ENCODE results near the gene HOXD13.

Gene HOXD13

DNA sequence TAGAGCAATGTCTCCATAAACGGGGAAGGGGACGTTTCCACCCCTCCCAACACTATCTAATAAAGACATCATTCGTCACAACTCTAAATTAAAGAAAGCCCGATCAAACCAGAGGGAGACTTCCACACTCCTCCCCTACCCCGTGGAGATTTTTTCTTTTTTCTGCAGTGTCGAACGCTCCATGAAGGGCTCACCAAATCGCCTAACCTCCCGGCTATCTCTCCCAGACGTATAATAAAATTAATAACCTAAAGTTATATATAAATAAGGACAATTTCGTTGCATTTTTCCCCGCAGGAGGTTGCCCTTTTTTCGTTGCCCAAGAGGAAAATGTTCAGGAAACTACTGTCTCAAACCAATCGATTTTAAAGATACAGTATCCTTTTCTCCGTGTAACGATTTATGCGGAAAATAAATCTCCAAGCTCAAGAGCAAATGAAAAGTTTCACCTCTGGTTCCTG, 11.1 kb upstream of the HOXD13 start:
- no peak for DNase-seq (ENCODE audit: low read depth)

GRCh38 chr2:176081837-176082524, 10.5 kb upstream of the HOXD13 start:
- DNase-seq (ENCODE audit: low read depth): no peak

- DNase-seq (ENCODE audit: low read depth): no peak
Measured at GRCh38 chr2:176082525-176082823, 10.0 kb upstream of the HOXD13 start.

DNA sequence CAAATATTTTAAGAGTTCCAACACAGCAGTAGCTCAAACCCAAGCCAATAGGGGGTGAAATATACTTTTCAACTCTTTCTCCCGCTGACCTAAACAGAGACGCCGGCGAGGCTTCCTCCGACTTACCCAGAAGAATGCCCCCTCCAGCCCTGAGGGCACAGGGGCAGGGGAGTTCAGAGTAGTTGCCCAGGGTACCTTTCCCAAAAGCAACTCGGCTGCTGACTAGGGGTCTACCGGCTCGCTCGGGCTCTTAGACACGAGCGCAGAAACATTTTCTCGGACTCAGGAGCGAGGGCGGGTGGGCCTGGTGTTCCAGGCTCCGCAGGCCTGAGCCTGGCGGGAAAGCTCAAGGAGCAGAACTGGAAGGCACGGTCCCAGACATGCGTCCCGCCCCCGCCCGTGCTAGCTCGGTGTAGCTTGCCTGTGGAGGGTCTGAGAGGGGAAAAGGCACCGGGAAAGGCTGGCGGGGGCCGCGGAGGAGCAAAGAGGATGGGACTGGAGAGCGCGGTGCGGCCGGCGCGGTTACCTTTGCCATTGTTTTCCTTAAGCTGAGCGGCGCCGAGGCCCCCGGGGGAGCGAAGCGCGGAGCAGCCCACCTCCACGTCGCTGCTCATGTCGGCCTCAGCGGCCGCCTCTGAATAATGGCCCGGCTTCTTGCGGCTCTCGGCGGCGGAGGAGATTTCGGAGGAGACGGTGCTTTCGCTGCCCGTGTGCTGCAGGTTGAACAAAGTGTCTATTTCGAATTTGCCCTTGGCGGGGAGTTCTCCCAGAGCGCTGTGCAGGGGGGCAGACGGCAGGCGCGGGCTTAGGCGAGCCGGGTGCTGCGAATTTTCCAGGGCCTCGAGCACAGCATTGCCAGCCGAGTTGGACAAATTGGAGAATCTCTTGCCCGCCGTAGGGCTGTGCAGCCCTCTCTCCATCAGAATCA, 9.4 kb upstream of the HOXD13 start:
- DNase-seq (ENCODE audit: low read depth): no peak

DNA sequence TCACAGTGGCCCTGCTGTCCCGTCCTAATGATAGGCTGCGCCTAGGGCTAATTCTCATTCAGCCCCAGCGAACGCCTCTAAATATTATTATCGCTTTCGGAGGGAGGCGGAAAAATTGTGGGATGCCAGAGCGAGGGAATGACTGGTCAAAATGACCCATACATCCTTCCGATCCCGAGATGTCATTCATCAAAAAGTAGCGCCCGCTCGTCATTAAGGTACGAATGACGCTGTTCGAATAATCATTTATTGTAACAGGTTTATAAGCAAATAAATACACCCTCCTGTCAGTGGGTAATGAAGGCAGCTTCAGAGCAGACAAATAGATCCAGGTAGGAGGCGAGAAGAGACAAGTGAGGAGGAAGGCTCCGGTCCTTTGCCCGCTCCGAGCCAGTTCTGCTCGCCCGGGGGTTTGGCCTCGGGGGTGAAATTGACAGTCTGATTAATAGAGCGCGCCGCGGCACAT, 8.7 kb upstream of the HOXD13 start, which contains the start of gene EVX2:
EVX2 (minus strand) TSS at position 167 of the 466 bp plus-strand sequence. CDS start 186 bp downstream, outside the sequence.
- DNase-seq (ENCODE audit: low read depth): no peak

- no peak for DNase-seq (ENCODE audit: low read depth)
Measured at GRCh38 chr2:176084611-176085119, 7.9 kb upstream of the HOXD13 start.

DNA sequence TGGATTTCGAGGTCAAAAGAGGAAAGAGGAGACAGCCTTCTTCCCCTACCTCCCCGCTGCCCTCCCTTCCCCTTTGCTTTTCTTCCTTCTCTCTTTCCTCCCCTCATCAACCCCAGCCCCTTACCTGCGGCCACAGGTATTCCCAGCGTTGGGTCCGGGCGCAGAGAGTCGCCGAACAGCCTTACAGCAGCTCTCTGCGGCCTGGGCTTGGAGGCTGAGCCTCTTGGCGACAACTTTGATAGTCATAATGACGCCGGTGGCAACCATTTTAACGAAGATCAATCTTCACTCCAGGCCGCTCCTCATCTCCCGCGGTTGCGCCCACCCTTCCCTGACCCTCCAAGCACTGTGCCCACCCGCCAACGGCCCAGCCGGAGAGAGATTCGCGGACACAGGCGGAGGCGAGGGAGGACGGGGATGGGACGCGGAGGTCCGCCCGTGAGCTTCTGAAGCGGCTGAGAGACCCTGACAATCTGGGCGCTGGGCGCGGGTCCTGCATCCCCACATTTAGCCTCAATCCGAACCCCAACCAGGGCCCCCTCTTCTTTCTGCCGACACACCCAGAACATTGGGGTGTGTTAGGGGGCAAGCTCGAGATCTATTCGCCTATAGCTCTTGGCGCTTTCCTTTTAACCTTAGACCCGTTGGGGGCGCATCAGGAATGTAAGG, 7.3 kb upstream of the HOXD13 start:
- DNase-seq (ENCODE audit: low read depth): no peak

DNA sequence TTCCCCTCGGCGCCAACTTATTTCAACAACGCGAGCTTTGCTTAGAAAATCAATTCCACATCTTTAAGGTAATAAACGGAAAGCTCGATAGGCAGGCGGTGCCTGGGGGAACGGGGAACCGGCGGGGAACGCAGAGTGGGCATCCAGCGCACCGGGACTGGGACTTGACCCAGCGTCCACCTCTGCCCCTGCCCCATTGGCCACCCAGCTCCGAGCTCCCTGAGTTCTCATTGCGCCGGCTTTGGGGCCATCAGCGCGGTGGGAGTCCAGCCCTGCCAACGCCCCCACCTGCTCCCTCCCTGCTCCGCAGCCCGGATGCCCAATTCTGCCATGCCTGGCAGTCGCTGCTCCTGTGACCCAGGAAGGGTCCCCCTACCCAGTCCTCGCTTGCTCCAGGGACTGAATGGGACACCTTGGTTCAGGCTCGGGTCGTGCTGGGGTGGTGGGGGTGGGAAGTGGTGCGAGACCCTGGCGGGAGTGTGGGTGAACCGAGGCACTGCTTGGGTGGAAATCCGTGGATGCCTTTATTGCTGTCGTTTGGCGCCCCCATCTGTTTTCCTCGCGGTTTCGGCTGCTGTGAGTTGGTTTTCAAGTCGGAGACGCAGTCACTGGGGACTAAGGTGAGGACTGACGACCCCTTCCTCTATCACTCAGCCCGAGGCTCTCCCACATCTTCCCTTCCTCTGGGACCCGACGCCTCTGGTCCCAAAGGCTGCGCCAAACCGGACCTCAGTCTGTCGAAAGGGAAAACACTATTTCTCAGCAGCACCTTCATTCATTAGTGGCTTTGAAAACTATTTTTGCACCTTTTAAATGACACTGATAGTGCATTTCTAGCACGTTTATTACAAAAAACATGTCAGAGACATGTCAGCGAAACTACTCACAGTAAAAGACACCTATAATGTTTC, 6.4 kb upstream of the HOXD13 start:
- no peak for DNase-seq (ENCODE audit: low read depth)

DNA sequence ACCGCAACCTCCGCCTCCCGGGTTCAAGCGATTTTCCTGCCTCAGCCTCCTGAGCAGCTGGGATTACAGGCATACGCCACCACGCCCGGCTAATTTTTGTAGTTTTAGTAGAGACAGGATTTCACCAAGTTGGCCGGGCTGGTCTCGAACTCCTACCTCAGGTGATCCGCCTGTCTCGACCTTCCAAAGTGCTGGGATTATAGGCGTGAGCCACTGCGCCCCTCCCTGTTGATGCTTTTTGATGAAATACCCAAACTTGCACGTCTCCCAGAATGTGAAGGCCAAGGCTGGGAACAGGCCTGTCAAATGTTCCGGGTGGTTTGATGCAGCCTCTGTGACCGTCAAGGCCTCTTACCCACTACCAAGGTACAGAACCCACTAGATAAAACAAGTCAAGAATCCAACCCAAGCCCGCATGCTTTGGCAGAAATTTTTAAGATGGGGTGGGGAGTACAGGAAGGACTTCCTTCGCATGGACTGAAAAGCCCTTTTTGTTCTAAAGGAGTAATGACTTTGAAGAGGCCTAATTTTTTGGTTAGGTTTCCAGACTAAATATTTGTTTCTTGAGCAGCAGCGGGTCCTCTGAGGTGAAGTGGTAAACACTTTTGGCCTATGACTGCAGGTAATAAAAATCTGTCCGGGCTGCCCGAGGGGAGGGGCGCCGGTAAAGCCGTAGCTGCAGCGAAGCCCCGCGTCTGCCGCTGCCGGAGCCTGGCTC, 5.0 kb upstream of the HOXD13 start:
- no peak for DNase-seq (ENCODE audit: low read depth)

DNA sequence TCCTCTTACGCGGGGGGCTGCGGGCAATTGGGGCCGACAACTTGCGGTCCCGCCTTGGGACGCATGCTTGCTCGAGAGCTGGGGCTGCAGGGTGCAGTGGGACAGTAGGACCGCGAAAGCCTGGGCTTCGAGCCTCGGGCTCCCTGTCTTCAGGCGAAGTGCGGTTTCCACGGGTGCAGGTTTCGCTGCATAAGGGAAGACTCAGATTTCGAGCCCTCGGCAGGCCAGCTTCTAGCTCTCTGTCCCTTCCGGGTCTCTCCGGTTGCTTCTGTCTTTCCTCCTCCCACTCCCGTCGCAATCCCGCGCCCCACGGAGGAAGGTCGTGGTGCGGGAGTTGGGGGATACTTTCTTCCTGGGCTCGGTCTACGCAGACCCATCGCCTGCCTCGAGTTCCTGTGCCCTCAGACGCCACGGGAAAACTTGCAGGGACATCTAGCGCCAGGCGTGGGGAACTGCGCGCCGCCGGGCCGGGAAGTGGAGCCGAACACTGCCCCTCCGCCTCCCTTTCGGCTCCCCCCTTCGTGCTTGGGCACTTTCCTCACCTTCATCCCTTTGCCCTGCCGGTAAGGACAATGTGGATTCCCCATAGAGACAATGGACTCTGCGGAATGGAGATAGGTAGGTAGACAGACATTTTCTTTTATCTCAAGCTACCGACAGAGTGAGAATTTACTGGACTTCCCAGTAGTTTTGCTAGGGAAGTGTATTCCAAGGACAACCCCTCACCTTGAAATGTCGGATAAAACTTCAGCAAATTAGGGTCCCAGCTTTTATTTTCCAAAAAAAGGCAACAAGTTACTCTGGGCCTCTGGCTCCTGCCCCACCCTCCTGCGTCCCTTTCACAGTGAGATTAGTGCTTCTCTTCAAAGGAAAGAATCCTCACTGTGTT, 4.2 kb upstream of the HOXD13 start:
- no peak for DNase-seq (ENCODE audit: low read depth)

- no peak for DNase-seq (ENCODE audit: low read depth)
Measured at GRCh38 chr2:176088937-176089842, 3.3 kb upstream of the HOXD13 start.

DNA sequence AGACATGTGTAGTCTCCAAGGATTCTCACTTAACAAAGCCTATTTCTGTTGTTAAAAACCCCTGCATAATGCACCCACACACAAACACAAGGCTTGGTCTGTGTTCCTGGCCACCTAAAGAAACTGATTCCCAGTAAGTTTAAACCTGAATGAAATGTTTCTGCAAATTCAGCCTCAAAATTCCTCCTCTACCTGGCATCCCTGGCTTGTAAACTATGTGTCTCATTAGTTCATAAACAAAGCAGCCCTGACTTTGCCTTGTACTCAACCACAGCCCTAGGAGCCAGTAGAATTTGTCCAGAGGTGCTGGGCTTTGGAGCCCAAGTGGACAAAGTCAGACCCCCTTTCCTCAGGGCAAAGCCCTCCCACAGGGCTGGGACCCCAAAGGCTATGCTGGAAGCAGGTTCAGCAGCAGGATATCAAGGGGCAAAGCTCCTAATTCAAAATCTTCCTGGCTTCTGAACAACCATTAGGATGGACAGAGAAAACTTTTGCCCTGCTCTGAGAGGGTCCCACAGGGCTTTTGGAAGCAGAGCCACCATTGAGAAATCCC, 2.6 kb upstream of the HOXD13 start:
- no peak for DNase-seq (ENCODE audit: low read depth)

GRCh38 chr2:176090862-176091261, 1.7 kb upstream of the HOXD13 start:
- no peak for DNase-seq (ENCODE audit: low read depth)

DNA sequence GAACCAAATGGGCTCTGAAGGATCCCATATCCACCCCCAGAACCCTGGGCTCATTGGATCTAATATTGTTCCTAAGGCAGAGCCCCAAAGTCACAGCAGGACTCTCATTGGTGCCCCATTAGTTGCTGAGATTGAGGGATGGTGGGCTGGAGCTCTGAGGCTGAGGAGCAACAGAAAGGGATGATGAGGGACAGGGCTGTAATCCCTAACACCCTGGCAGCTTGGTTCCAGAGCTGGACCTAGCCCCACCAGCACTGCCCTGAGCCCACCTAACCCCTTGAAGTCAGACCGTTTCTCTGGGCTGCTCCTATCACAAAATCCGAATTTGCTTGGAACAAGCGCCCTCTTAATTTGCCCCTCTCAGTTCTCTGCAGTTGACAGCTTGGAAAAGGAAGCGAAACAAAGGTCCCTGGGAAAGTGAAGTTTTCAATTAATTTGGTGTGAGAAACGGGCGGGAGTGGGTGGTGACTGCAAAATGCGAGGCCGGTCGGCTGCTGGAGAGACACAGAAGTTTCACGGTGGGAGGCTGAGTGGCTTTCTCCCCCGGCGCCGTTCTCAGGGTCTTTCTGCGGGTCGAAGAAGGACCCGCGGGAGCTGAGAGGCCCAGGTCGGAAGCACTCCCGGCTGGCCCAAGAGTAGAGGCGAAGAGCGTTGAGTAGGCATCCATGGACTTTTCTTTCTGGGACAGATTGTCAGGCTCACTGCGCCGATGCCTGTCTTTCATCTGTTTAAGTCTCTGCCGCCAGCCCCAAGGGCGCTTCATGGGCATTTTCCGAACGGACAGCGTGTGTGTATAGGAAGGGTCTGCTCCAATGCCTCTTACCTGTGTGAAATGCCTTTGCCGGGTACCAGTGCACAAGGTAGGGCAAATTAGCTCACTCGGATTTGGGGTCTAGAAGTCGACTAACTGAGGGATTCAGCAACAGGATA, 927 bp upstream of the HOXD13 start:
- no peak for DNase-seq (ENCODE audit: low read depth)

GRCh38 chr2:176093145-176093897, 800 bp downstream of the HOXD13 start:
- no peak for DNase-seq (ENCODE audit: low read depth)

- DNase-seq (ENCODE audit: low read depth): no peak
Measured at GRCh38 chr2:176093898-176094249, 1.4 kb downstream of the HOXD13 start.
